GM19035 (cell line): ENCODE measurements around the gene SLC9A3.
"Not testable (repeated sequence)": the region's sequence is repeated elsewhere in the genome, so short reads cannot be mapped to it uniquely, and the experiment has no call there.

Experiments used
- ATAC-seq: cut with Tn5 transposase; IDR thresholded peaks from one replicate; pipeline ENCODE4 v1.9.1; 2021; ENCODE audit not compliant: unreplicated experiment

The SLC9A3 gene

GRCh38 chr5:511476-511875 lies 12.8 kb downstream of the SLC9A3 start:
- no peak for ATAC-seq

- ATAC-seq = no peak
These were observed 13.7 kb downstream of the SLC9A3 start for GRCh38 chr5:510521-510920.

GRCh38 chr5:509611-510185 lies 14.6 kb downstream of the SLC9A3 start:
- ATAC-seq = no peak

- ATAC-seq = not testable (repeated sequence)
These were observed 16.2 kb downstream of the SLC9A3 start for GRCh38 chr5:507986-508575.

- no peak for ATAC-seq
These were observed 18.2 kb downstream of the SLC9A3 start for GRCh38 chr5:505951-506525.

GRCh38 chr5:504326-505154 lies 19.7 kb downstream of the SLC9A3 start:
- ATAC-seq = no peak

GRCh38 chr5:502325-503079 lies 21.7 kb downstream of the SLC9A3 start:
- ATAC-seq = no peak

GRCh38 chr5:501831-502184 lies 22.4 kb downstream of the SLC9A3 start:
- no peak for ATAC-seq

- ATAC-seq = no peak
These were observed 23.0 kb downstream of the SLC9A3 start for GRCh38 chr5:501105-501830.

- no peak for ATAC-seq
These were observed 23.8 kb downstream of the SLC9A3 start for GRCh38 chr5:500491-500890.

- no peak for ATAC-seq
These were observed 24.7 kb downstream of the SLC9A3 start for GRCh38 chr5:499233-500209.

GRCh38 chr5:497871-498509 lies 26.3 kb downstream of the SLC9A3 start:
- ATAC-seq = no peak

- ATAC-seq = no peak
These were observed 27.1 kb downstream of the SLC9A3 start for GRCh38 chr5:497090-497700.

- no peak for ATAC-seq
These were observed 28.2 kb downstream of the SLC9A3 start for GRCh38 chr5:496028-496427.

GRCh38 chr5:494667-495255 lies 29.5 kb downstream of the SLC9A3 start:
- ATAC-seq = no peak

GRCh38 chr5:493758-494157 lies 30.5 kb downstream of the SLC9A3 start:
- ATAC-seq = no peak

- no peak for ATAC-seq
These were observed 31.0 kb downstream of the SLC9A3 start for GRCh38 chr5:493119-493701.
